ENCODE results near the gene APBB1IP.
"Not testable (repeated sequence)": the region's sequence is repeated elsewhere in the genome, so short reads cannot be mapped to it uniquely, and the experiment has no call there.

The APBB1IP gene

DNA sequence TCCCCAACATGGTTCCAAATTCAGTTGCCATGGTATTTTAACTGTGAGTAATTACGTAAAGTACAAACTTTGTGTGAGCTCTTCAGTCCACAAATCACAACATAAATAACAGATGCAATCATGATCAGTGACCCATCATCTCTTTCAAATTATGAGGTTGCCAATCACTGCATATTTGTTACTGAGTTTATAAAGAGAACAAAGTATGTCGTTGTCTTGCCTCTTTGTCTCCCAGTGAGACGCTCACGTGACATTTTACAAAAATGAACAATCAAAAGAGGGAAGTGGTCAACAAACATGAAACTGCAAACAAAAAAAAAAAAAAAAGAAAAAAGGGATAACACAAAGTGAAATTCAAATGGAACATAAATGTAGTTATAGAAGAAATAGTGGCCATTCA is 136.6 kb downstream of the APBB1IP start:
- no peak overlapping the region for H3K27ac ChIP-seq
- ChIA-PET POLR2A (ENCODE audit: low non-redundant PET) (no interaction called here), CTCF (no interaction called here)
- TF ChIP-seq, protein P1, sequence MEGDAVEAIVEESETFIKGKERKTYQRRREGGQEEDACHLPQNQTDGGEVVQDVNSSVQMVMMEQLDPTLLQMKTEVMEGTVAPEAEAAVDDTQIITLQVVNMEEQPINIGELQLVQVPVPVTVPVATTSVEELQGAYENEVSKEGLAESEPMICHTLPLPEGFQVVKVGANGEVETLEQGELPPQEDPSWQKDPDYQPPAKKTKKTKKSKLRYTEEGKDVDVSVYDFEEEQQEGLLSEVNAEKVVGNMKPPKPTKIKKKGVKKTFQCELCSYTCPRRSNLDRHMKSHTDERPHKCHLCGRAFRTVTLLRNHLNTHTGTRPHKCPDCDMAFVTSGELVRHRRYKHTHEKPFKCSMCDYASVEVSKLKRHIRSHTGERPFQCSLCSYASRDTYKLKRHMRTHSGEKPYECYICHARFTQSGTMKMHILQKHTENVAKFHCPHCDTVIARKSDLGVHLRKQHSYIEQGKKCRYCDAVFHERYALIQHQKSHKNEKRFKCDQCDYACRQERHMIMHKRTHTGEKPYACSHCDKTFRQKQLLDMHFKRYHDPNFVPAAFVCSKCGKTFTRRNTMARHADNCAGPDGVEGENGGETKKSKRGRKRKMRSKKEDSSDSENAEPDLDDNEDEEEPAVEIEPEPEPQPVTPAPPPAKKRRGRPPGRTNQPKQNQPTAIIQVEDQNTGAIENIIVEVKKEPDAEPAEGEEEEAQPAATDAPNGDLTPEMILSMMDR (conservative IDR thresholded peaks at IDR 0.05; ENCODE audit: low read depth), result no peak
- DNase-seq (ENCODE audit: low spot score), result no peak

DNA sequence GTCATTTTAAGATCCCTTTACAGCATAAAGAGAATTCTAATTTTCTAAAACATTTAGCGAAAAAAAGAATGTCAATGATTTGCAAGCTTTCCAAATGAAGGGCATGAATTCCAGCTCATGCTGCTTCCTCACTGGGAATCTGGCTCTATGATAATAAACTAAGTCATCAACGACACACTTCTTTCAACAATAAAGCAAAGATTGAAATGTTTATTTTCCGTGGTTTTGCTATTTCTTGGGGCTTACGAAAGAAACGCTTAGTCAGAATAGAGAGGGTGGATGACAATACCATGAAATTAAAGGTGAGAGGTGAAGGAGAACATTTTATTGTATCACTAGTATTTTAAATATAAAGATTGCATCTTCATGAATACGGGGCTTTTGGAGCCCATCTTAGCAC is 140.2 kb downstream of the APBB1IP start:
- DNase-seq (ENCODE audit: low spot score); H3K27ac ChIP-seq; CTCF ChIA-PET; POLR2A ChIA-PET (ENCODE audit: low non-redundant PET): not testable (repeated sequence)

DNA sequence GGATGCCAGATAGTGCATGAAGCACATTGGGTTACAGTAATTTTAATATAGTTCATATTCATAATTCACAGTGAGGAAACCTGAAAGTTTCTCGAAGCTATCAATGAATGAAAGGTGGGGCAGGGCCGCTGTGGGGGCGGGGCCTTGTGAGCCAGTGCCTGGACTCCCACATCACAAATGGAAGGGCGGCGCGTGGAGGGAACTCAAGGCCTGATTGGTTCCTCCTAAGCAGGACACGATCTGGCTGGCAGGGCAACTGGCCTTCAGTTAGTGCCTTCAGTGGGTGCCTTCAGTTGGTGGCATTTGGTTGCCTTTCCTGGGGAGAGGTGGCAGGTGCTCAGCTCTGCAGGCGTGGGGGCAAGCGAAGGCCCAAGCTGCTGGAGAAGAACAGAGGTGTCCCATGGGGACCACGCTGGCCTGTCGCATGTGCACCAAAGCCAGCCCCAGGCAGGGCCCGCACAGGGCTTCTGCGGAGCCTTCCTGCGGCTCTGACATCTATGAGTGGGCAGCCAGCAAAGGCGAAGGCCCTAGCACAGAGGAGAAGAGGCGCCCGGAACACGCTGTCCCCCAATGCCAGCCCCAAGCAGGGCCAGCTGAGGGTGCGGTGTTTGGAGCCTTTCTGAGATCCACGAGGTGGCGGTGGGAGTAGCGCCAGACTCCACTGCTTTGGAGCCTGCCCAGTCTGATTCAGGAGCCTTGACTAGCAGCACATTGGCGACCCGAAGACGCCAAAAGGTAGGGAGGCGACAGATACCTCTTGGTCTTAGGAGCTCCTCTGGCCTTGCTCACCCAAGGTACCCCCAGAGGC is 141.3 kb downstream of the APBB1IP start:
- ChIA-PET POLR2A (ENCODE audit: low non-redundant PET) (no interaction called here), CTCF (no interaction called here)
- H3K27ac ChIP-seq, result no peak overlapping the region
- no peak for DNase-seq (ENCODE audit: low spot score)
- TF ChIP-seq, protein P1 (conservative IDR thresholded peaks at IDR 0.05; ENCODE audit: low read depth), result no peak

DNA sequence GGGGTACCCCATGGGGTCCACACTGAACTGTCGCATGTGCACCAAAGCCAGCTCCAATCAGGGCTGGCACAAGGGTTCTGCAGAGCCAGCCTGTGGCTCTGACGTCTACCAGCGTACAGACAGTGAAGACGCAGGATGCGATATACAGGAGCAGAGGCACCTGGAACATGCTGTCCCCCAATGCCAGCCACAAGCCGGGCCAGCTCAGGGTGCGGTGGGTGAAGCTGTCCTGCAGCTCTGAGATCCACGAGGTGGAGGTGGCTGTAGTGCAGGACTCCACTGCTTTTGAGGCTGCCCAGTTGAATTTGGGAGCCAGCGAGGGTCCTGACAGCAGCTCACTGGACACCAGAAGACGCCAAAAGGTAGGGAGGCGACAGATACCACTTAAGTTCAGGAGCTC is 148.1 kb downstream of the APBB1IP start:
- POLR2A ChIA-PET (ENCODE audit: low non-redundant PET), result no interaction called here
- CTCF ChIA-PET, result no interaction called here
- TF ChIP-seq, protein P1 (conservative IDR thresholded peaks at IDR 0.05; ENCODE audit: low read depth), result no peak

DNA sequence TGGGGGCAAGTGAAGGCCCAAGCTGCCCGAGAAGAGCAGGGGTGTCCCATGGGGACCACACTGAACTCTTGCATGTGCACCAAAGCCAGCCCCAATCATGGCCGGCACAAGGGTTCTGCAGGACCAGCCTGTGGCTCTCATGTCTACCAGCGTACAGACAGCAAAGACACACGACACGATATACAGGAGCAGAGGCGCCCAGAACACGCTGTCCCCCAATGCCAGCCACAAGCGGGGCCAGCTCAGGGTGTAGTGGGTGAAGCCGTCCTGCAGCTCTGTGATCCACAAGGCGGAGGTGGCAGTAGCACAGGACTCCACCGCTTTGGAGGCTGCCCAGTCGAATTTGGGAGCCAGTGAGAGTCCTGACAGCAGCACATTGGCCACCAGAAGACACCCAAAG is 150.5 kb downstream of the APBB1IP start:
- CTCF ChIA-PET, result no interaction called here

More for the DNA sequence above, 148.1 kb downstream of the APBB1IP start:
- DNase-seq (ENCODE audit: low spot score), result no peak
- H3K27ac ChIP-seq, result no peak overlapping the region

DNA sequence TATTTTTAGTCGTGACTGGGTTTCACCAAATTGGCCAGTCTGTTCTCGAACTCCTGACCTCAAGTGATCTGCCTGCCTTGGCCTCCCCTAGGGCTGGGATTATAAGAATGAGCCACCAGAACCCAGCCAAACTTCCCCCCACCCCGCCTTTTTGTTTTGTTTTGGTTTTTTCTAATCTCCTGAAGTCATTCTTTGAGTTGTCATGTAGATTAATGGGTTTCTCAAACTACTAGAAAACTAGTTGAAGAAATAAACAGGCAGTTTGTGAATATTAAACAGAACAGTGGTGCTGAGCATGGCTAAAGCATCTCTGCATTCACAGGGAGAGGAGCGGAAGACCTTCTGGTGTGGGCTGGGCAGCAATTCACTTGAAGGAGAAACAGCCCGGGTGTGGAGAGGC is 151.7 kb downstream of the APBB1IP start:
- CTCF ChIA-PET; POLR2A ChIA-PET (ENCODE audit: low non-redundant PET); H3K27ac ChIP-seq; DNase-seq (ENCODE audit: low spot score): not testable (repeated sequence)

More for the DNA sequence above, 150.5 kb downstream of the APBB1IP start:
- POLR2A ChIA-PET (ENCODE audit: low non-redundant PET), result no interaction called here
- H3K27ac ChIP-seq, result no peak overlapping the region
- no peak for DNase-seq (ENCODE audit: low spot score)
- TF ChIP-seq, protein P1 (conservative IDR thresholded peaks at IDR 0.05; ENCODE audit: low read depth), result no peak

DNA sequence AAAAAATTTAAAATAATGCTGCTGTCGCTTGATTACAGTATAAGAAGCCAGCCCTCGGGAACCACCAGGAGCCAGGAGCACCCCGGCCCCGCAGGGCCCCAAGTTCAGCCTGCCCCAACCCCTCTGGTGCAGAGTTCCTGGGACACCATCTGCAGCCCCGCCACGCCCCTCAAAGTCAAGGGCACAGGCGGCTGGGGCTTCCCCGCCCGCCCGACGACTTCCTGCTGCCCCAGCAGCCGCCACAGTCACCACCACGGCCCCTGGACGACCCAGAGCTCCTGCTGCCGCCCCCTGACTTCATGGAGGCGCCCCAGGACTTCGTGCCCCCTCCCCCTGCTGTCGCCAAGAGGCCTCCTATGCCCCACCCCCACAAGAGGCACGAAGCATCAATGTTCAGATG is 155.8 kb downstream of the APBB1IP start:
- TF ChIP-seq, protein P1 (conservative IDR thresholded peaks at IDR 0.05; ENCODE audit: low read depth), result no peak
- peak; percentile 0 for DNase-seq (ENCODE audit: low spot score)
- ChIA-PET CTCF (no interaction called here), POLR2A (ENCODE audit: low non-redundant PET) (no interaction called here)
- H3K27ac ChIP-seq, result no peak overlapping the region

DNA sequence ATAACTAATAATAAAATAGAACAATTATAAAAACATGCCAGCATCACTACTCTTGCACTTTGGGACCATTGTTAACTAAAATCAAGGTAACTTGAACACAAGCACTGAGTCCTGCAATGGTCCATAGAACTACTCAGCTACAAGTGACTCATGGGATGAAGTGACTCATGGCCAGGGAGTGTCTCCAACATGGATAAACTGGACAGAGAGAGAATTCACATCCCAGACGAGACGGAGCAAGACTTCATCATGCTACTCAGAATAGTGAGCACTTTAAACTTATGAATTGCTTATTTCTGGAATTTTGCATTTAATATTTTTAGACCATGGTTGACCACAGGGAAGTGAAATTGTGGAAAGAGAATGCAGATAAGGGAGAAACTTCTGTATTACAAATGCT is 165.1 kb downstream of the APBB1IP start:
- CTCF ChIA-PET, result interaction anchor here (0.7 kb wide), 1 partner anchor 268 kb away, joined by 4 read pairs; no protein-coding TSS in a partner anchor

DNA sequence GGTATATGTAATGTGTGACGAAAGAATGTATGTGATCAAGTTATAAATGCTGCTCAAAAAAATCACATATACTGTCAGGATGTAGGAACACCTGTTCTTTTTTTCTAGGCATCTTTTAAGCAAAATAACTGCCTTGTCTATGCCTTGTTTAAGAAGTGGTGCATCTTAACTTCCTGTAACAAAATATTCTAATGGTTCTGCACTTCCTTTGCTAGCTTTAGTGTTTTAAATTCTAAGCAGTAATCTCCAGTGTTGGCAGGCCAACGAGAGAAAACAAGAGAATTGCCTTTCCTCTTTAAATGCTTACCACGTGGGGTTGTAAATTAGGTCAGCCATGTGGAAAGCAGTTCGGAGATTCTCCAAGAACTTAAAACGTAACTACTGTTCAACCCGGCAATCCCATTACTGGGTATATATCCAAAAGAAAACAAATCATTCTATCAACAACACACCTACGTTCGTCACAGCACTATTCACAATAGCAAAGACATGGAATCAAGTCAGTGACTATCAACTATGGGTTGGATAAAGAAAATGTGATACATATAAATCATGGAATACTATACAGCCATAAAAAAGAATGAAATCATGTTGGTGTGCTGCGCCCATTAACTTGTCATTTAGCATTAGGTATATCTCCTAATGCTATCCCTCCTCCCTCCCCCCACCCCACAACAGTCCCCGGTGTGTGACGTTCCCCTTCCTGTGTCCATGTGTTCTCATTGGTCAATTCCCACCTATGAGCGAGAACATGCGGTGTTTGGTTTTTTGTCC is 166.4 kb downstream of the APBB1IP start:
- CTCF ChIA-PET; H3K27ac ChIP-seq; DNase-seq (ENCODE audit: low spot score); POLR2A ChIA-PET (ENCODE audit: low non-redundant PET): not testable (repeated sequence)

More for the DNA sequence above, 165.1 kb downstream of the APBB1IP start:
- H3K27ac ChIP-seq; DNase-seq (ENCODE audit: low spot score); POLR2A ChIA-PET (ENCODE audit: low non-redundant PET): not testable (repeated sequence)

All from RWPE1 (cell line).